SIG-M5 (cell line): ENCODE data around the gene AMZ1.
"Not testable (repeated sequence)": the region's sequence is repeated elsewhere in the genome, so short reads cannot be mapped to it uniquely, and the experiment has no call there.

Experiments used
- DNase-seq: peaks from one replicate; lab custom pipeline; 2025; lab: John Stamatoyannopoulos, UW

Gene AMZ1

GRCh38 chr7:2691932-2692439 is 4.0 kb downstream of the AMZ1 start:
- DNase-seq: not testable (repeated sequence)

GRCh38 chr7:2692543-2692942 is 4.5 kb downstream of the AMZ1 start:
- no peak for DNase-seq

DNA sequence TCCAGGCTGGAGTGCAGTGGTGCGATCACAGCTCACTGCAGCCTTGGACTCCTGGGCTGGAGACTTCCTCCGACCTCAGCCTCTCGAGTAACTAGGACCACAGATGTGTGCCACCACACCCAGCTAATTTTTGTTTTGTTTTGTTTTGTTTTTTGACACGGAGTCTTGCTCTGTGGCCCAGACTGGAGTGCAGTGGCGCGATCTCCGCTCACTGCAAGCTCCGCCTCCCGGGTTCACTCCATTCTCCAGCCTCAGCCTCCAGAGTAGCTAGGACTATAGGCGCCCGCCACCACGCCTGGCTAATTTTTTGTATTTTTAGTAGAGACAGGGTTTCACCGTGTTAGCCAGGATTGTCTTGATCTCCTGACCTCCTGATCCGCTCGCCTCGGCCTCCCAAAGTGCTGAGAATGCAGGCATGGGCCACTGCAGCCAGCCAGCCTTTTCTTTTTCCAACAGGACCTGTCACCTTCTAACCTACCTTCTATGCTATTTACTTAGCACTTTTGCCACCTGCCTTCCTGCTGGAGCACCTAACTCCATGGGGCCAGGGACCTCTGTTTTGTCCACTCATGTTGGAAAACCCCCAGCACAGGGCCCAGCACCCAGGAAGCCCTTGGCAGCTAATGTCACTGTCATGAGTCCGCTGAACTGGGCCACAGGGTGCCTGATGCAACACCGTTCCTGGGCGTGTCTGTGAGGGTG is 5.6 kb downstream of the AMZ1 start:
- DNase-seq: not testable (repeated sequence)

- not testable (repeated sequence) for DNase-seq
These were observed 6.1 kb downstream of the AMZ1 start for GRCh38 chr7:2694122-2694436.

- no peak for DNase-seq
These were observed 10.7 kb downstream of the AMZ1 start for GRCh38 chr7:2698581-2699288.

DNA sequence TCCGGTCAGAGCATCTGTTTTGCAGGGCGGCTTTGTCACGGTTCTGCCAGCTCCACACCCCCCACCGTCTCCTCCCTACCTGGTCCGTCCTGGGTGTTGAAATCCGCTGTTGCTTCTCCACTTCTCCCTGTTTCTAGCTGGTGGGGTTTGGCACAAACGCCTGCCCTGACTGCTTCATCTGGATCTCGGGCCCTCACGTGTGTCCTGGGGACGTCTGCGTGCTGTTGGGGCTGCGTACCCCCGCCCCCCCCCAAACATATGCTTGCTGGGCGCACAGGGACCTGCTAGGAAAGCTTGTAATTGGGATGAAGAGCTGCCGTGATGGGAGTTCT is 11.3 kb downstream of the AMZ1 start:
- no peak for DNase-seq

DNA sequence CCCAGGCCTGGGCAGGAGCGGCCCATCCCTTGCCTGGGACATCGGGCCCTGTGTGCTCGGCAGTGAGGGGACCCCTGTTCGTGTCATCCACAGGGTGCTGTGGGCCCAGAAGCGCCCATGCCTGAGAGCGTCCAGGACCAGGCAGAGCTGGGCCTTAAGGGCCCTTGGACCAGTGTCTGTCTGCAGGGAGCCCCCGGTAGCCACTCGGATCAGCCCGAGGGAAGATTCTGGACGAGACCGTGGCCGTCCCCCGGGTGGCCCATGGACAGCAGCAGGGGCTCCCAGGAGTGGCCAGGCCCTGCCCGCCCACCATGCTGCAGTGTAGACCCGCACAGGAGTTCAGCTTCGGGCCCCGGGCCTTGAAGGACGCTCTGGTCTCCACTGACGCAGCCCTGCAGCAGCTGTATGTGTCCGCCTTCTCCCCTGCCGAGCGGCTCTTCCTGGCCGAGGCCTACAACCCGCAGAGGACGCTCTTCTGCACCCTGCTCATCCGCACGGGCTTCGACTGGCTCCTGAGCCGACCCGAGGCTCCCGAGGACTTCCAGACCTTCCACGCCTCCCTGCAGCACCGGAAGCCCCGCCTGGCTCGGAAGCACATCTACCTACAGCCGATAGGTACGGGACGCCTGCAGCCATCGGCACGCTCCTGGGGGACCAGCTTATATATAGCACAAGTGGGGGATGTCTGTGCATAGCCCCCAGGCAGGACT is 12.3 kb downstream of the AMZ1 start:
- DNase-seq: no peak

DNA sequence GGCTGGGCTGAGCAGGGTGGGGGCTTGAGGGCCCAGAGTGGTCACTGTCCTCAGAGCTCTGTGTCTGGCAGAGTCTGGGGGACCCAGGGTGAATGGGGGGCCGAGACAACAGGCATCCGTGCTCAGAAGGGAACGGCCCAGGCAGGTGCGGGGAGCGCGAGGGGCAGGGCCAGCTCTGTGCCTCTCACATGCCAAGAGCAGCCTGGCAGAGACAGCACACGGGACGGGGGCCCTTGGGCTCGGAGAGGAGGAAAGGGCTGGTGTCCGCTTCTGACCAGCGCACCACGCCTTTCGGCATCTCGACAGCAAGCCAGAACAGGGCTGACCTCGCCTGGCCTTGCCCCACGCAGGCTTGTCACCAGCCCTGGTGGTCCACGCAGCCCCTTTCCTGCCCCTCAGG is 13.4 kb downstream of the AMZ1 start:
- DNase-seq: no peak

DNA sequence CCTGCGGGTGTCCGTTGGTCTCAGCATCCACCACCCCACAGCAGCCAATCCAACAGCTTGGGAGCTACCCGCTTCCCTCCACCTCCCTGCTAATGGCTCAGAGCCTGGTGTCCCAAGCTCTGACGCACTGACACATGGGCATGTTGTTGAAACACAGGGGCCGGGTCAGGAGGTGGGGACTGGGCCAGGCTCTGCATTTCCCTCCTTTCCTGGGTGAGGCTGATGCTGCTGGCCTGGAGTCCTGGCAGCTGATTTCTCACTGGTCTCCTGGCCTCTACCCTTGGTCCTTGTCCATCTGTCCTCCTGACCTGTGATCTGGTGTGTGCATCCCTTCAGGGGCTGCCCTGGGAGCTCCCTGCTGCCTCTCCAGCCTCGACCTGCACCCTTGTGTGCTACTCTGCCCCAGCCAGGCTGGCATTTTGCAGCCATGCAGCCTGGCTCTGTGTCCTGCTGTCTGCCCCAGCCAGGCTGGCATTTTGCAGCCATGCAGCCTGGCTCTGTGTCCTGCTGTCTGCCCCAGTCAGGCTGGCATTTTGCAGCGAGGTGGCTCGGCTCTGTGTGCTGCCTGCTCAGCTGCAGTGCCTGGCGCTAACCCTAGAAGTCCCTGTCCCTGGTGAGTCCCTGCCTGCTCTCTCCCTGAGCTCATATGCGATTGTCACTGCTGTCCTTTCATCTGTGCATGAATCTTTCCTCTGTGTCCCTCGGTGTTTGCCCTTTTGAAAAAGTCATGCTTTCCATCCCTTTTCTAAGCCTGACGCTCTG is 14.0 kb downstream of the AMZ1 start:
- DNase-seq: no peak

GRCh38 chr7:2702594-2702957 is 14.6 kb downstream of the AMZ1 start:
- no peak for DNase-seq

DNA sequence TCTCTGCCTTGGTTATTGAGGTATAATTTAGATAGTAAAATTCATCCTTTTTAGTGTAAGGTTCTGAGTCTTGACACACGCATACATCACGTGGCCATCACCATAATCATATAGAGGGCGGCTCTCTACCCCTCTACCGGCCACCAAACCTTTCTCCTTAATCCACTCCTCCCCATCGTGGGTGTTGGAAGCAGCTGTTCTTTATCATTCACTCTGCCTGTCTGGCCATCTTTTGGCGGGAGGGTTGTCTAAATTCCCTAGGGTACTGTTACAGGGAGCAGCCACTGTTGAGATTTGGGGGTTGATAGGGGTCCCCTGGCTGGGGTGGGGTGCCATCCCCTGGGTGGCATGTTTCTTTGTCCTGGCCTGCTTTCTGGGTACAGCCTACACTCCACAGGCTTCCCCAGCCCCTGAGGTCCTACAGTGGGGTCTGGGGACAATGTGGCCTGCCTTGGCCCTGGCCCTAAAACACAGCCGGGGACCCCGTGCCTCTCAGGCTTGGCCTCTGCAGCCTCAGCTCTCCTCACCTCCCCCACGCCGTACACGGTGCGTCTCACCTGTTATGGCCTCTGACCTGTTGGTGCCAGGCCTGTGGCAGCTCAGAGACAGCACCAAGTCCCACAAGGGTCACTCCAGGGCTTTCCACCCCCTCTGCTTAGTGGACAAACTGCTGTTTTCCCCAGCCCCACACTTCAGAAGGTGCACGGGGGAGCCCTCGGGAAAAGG is 17.5 kb downstream of the AMZ1 start:
- no peak for DNase-seq

DNA sequence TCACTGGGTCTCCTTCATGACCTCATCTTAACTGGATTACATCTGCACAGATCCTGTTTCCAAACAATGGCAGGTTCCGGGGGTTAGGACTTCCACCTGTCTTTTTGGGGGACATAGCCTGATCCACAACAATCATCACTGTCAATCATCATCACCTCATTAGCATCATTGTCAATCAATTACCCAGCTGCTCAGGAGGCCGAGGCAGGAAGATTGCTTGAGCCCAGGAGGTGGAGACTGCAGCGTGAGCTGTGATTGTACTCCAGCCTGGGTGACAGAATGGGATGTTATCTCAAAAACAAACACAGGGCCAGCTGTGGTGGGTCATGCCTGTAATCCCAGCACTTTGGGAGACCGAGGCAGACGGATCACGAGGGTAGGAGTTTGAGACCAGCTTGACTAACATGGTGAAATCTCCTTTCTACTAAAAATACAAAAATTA is 18.7 kb downstream of the AMZ1 start:
- no peak for DNase-seq

- no peak for DNase-seq
These were observed 19.5 kb downstream of the AMZ1 start for GRCh38 chr7:2707481-2707880.

DNA sequence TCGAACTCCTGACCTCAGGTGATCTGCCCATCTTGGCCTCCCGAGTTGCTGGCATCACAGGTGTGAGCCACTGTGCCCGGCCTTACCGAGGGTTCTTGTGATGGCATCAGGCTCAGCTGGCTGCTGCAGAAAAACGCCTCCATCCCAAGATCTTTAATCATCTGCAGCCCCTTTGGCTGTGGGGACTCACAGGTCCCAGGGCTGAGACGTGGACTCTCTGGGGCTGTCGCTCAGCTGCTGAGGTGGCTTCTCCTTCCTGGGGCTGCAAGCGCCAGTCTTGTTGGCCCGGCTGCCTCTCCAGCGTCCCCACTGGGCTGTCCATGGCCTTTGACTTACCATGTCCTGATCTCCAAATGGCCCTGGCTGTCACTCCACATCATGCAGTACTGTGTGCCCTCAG is 20.0 kb downstream of the AMZ1 start:
- DNase-seq: no peak

DNA sequence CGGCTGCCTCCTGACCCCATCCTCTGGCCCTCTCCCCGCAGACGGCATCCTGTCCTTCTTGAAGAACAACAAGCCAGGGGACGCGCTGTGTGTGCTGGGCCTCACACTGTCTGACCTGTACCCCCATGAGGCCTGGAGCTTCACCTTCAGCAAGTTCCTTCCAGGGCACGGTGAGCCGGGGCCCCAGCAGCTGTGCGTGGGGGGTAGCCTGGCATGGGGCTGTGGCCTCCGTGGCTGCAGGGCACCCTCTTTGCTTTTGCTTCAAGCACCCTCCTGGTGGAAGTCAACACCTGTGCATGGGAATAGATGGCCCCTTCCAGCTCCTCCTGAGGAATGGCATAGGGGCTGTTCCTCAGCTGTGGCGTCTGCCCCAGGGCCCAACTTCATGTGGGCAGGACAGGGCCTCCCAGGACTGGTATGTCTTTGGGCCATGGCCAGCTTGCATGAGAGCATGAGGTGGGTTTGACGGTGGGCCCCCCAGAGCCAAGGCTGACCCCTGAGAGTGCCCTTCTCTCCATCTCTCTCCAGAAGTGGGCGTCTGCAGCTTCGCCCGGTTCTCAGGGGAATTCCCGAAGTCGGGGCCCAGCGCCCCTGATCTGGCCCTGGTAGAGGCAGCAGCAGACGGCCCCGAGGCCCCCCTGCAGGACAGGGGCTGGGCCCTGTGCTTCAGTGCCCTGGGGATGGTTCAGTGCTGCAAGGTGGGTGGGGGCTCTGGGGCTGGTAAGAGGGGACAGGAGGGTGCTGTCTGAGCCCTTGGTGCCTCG is 20.7 kb downstream of the AMZ1 start:
- no peak for DNase-seq

DNA sequence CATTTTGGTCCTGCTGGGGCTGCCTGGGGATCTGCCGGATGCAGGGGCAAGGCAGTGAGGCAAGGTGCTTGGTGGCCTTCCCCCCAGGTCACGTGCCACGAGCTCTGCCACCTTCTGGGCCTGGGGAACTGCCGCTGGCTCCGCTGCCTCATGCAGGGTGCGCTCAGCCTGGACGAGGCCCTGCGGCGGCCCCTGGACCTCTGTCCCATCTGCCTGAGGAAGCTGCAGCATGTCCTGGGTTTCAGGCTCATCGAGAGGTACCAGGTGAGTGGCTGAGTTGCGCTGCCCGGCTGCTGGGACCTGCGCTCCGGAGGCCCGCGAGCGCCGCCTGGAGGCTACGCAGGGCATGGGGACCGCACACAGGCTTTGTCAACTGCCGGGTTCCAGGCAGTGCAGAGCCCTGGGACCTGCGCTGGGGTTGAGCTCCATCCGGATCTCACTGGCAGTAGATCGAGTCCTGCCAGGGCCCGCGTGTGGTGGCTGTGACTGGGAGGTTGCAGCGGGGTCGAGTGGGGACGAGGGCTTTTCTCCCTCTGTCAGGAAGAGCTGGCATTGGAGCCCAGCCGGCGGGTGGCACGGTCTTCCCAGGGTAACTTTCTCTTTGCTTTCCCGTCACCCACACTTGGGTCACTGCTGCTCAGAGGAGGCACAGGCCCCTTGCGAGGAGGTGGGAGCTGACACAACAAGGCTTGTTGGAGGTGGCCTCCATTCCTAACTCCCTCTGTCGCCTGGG is 21.7 kb downstream of the AMZ1 start:
- no peak for DNase-seq

DNA sequence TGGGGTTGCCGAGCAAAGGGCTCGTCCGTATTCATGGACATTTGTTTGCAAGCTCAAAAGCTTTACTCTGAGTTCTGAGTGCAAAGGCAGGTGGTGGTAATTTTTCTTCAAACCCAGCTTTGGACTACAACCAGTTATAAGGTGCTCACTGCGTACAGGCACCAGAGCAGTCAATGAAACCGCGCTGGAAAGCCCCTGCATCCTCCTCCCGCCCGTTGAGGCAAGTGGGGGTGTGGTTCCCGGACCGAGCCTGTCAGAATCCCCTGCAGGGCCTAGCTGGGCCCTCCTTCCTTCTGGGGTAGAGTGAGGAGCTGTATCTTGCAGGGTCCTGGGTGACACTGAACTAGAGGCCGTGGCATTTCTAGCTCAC is 22.3 kb downstream of the AMZ1 start:
- no peak for DNase-seq

DNA sequence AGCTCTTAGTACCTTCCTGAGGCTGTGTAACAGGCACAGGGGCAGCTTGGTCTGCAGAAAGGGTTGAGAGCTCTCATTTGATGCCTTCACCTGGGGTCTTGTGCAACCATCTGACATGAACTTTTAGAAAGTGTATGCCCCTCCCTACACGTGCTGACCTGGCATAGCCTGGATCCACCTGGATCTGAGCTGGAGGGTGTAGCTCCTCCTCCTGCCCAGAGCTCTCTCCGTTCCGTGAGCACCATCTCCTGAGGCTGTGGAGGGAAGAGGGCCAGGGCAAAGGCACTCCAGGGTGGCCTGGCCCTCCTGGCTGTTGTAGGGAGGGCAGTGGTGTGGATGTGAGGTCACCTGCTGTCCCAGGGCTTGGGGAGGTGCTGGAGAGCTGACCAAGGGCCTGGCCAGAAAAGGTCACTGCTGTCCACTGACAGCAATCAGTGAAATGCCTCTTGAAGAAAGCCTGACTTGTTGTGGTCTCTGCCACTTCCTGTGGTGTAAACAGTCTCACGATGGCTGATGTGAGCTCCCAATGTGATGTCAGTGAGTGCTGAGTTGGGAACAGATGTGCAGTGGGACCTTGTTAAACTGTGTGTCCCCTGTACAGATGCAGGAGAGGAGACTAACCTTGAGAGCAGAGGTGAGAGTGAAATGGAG is 23.0 kb downstream of the AMZ1 start:
- DNase-seq: no peak

GRCh38 chr7:2711895-2712675 is 24.1 kb downstream of the AMZ1 start:
- DNase-seq: no peak
